Neuronal stem cell (in vitro differentiated cells): ENCODE data around the gene WEE2.
"Not testable (repeated sequence)": the region's sequence is repeated elsewhere in the genome, so short reads cannot be mapped to it uniquely, and the experiment has no call there.

Source experiments
- DNase-seq: peaks from one replicate; pipeline ENCODE4 v3.0.0-alpha.2; 2013; ENCODE audit warnings: low spot score
- H2AFZ ChIP-seq: one replicate; pipeline ENCODE4 v1.6.1; 2013; ENCODE audit warnings: mild to moderate bottlenecking, low read length, inconsistent platforms
- H2AK5ac ChIP-seq: 2 replicates; pipeline ENCODE4 v1.6.1; 2013; ENCODE audit warnings: low read depth, mild to moderate bottlenecking, inconsistent platforms, low read length, moderate library complexity, mixed read lengths
- H2BK120ac ChIP-seq: 2 replicates; pipeline ENCODE4 v1.6.1; 2013; ENCODE audit warnings: low read depth, mild to moderate bottlenecking, inconsistent platforms, low read length, moderate library complexity, mixed read lengths
- H2BK12ac ChIP-seq: one replicate; pipeline ENCODE4 v1.6.1; 2013; ENCODE audit warnings: low read length, inconsistent platforms
- H2BK15ac ChIP-seq: 2 replicates; pipeline ENCODE4 v1.6.1; 2013; ENCODE audit warnings: mild to moderate bottlenecking, low read length, inconsistent platforms, mixed read lengths
- H2BK5ac ChIP-seq: one replicate; pipeline ENCODE4 v1.6.1; 2013; ENCODE audit warnings: inconsistent platforms, mild to moderate bottlenecking, low read length, moderate library complexity
- H3K14ac ChIP-seq: one replicate; pipeline ENCODE4 v1.6.1; 2013; ENCODE audit warnings: low read length, inconsistent platforms
- H3K18ac ChIP-seq: 2 replicates; pipeline ENCODE4 v1.6.1; 2013; ENCODE audit warnings: low read length, inconsistent platforms
- H3K23ac ChIP-seq: 2 replicates; pipeline ENCODE4 v1.6.1; 2013; ENCODE audit warnings: low read depth, mild to moderate bottlenecking, mixed read lengths, low read length, inconsistent platforms; ENCODE audit not compliant: poor library complexity
- H3K27ac ChIP-seq: replicated peaks from 3 replicates; pipeline ENCODE4 v1.5.1; 2013; ENCODE audit warnings: low read length, inconsistent platforms
- H3K27me3 ChIP-seq, 3 experiments: 2 replicates each; pipeline ENCODE4 v1.6.1; 2013; ENCODE audit warnings: low read length in 3 of 3, mild to moderate bottlenecking in 2 of 3, inconsistent platforms in 1 of 3, low read depth in 1 of 3, mixed read lengths in 1 of 3, moderate library complexity in 1 of 3; ENCODE audit not compliant: control insufficient read depth in 3 of 3, insufficient read depth in 3 of 3
- H3K36me3 ChIP-seq, 2 donors: replicated peaks in 1 of 2; 2 replicates each; pipeline ENCODE4 v1.6.1; 2013; ENCODE audit warnings: low read length in 2 of 2; ENCODE audit not compliant: control insufficient read depth in 2 of 2, insufficient read depth in 2 of 2
- H3K4ac ChIP-seq: 2 replicates; pipeline ENCODE4 v1.6.1; 2013; ENCODE audit warnings: inconsistent platforms, mild to moderate bottlenecking, low read length, moderate library complexity
- H3K4me1 ChIP-seq, 2 donors: 1 replicate in 1 of 2; 2 replicates in 1 of 2; pipeline ENCODE4 v1.6.1; 2013; ENCODE audit warnings: low read length in 2 of 2, low read depth in 1 of 2; ENCODE audit not compliant: control insufficient read depth in 2 of 2, insufficient read depth in 1 of 2
- H3K4me2 ChIP-seq: one replicate; pipeline ENCODE4 v1.6.1; 2013; ENCODE audit warnings: mild to moderate bottlenecking, low read length, inconsistent platforms; ENCODE audit not compliant: insufficient read depth, poor library complexity, severe bottlenecking
- H3K4me3 ChIP-seq, 2 donors: 2 replicates each; pipeline ENCODE4 v1.5.1; 2013; ENCODE audit warnings: low read length in 2 of 2, mild to moderate bottlenecking in 2 of 2, inconsistent platforms in 1 of 2, moderate library complexity in 1 of 2
- H3K79me1 ChIP-seq: one replicate; pipeline ENCODE4 v1.6.1; 2013; ENCODE audit warnings: low read depth, mild to moderate bottlenecking, inconsistent platforms, low read length, moderate library complexity
- H3K9ac ChIP-seq: one replicate; pipeline ENCODE4 v1.6.1; 2013; ENCODE audit warnings: mild to moderate bottlenecking, low read depth, low read length, inconsistent platforms; ENCODE audit not compliant: poor library complexity
- H3K9me3 ChIP-seq, 2 donors: replicated peaks in 1 of 2; 2 replicates each; pipeline versions ENCODE3 to v1.6.1; 2013; ENCODE audit warnings: low read length in 2 of 2, mild to moderate bottlenecking in 2 of 2, inconsistent platforms in 1 of 2, low read depth in 1 of 2, mixed read lengths in 1 of 2, moderate library complexity in 1 of 2; ENCODE audit not compliant: control insufficient read depth in 2 of 2, insufficient read depth in 1 of 2
- H4K8ac ChIP-seq: one replicate; pipeline ENCODE4 v1.6.1; 2013; ENCODE audit warnings: low read depth, mild to moderate bottlenecking, inconsistent platforms, low read length, moderate library complexity
- H4K91ac ChIP-seq: one replicate; pipeline ENCODE4 v1.6.1; 2013; ENCODE audit warnings: low read length, low read depth, mild to moderate bottlenecking, inconsistent platforms; ENCODE audit not compliant: poor library complexity
- WGBS, 2 donors: extraction: QIAGEN DNeasy Blood & Tissue Kit; methylation state at CpG; one replicate each; pipeline ENCODE4 v1.1.7; 2013; ENCODE audit warnings: missing lambda C conversion rate in 2 of 2, mixed read lengths in 1 of 2; ENCODE audit not compliant: insufficient read length in 2 of 2, insufficient replicate concordance in 1 of 2; ENCODE audit errors: extremely low coverage in 2 of 2; 5-methylcytosine and 5-hydroxymethylcytosine counted together

The WEE2 gene

GRCh38 chr7:141742229-141742628 is 34.1 kb downstream of the WEE2 start:
- H3K9ac ChIP-seq: no peak overlapping the region
- no peak overlapping the region for H3K23ac ChIP-seq
- H3K4me3 ChIP-seq: no peak overlapping the region
- no peak overlapping the region for H3K14ac ChIP-seq
- no peak overlapping the region for H2AK5ac ChIP-seq
- peaks cover 0 to 2% (median 0%) of the 10 kb centered on the region in 3 experiments for H3K27me3 ChIP-seq
- peaks cover 3 to 7% of the 10 kb centered on the region in 2 donors for H3K4me1 ChIP-seq
- H3K27ac ChIP-seq: no peak overlapping the region
- H2BK5ac ChIP-seq: no peak overlapping the region
- WGBS, 2 donors: no CpG with 5 or more reads among the region's 1 CpG
- no peak overlapping the region for H4K91ac ChIP-seq
- H2BK15ac ChIP-seq: no peak overlapping the region
- H3K79me1 ChIP-seq: peaks cover 4% of the 10 kb centered on the region
- H2AFZ ChIP-seq: no peak overlapping the region
- H4K8ac ChIP-seq: no peak overlapping the region
- peaks cover 27 to 82% of the 10 kb centered on the region in 2 donors for H3K36me3 ChIP-seq
- H2BK12ac ChIP-seq: no peak overlapping the region
- H2BK120ac ChIP-seq: no peak overlapping the region
- no peaks in the 10 kb centered on the region for H3K9me3 ChIP-seq
- DNase-seq: no peak
- no peak overlapping the region for H3K4ac ChIP-seq
- H3K18ac ChIP-seq: no peak overlapping the region
- H3K4me2 ChIP-seq: no peak overlapping the region

GRCh38 chr7:141744131-141744530 is 36.0 kb downstream of the WEE2 start:
- no peak overlapping the region for H3K9ac ChIP-seq
- no peak overlapping the region for H3K18ac ChIP-seq
- no peak overlapping the region for H4K91ac ChIP-seq
- no peak overlapping the region for H3K4ac ChIP-seq
- no peak overlapping the region for H2BK15ac ChIP-seq
- DNase-seq: no peak
- no peak overlapping the region for H3K4me3 ChIP-seq
- peaks cover 3 to 7% of the 10 kb centered on the region in 2 donors for H3K4me1 ChIP-seq
- no peak overlapping the region for H2AK5ac ChIP-seq
- H3K14ac ChIP-seq: no peak overlapping the region
- H3K27me3 ChIP-seq: peaks cover 0 to 2% (median 0%) of the 10 kb centered on the region in 3 experiments
- no peak overlapping the region for H2AFZ ChIP-seq
- H3K27ac ChIP-seq: no peak overlapping the region
- no peak overlapping the region for H2BK12ac ChIP-seq
- no peak overlapping the region for H3K4me2 ChIP-seq
- H2BK5ac ChIP-seq: no peak overlapping the region
- H3K36me3 ChIP-seq: peaks cover 29 to 100% of the 10 kb centered on the region in 2 donors
- no peak overlapping the region for H4K8ac ChIP-seq
- WGBS, 2 donors: no CpG with 5 or more reads among the region's 2 CpGs
- H2BK120ac ChIP-seq: no peak overlapping the region
- H3K79me1 ChIP-seq: peaks cover 3% of the 10 kb centered on the region
- H3K9me3 ChIP-seq: peaks cover 0 to 1% of the 10 kb centered on the region in 2 donors
- no peak overlapping the region for H3K23ac ChIP-seq

- Histone ChIP-seq H3K4me3 (no peak overlapping the region), H4K8ac (no peak overlapping the region), H3K14ac (no peak overlapping the region), H2BK120ac (no peak overlapping the region), H3K9me3 (peaks cover 3 to 41% of the 10 kb centered on the region in 2 donors), H3K9ac (no peak overlapping the region), H2BK12ac (no peak overlapping the region), H2BK5ac (no peak overlapping the region), H3K79me1 (no peaks in the 10 kb centered on the region), H3K27ac (no peak overlapping the region), H3K36me3 (peaks cover 38 to 100% of the 10 kb centered on the region in 2 donors), H2AFZ (no peak overlapping the region), H3K4ac (no peak overlapping the region), H3K23ac (no peak overlapping the region), H3K4me2 (no peak overlapping the region), H3K27me3 (no peaks in the 10 kb centered on the region), H2BK15ac (no peak overlapping the region), H2AK5ac (no peak overlapping the region), H3K18ac (no peak overlapping the region), H4K91ac (no peak overlapping the region), H3K4me1 (no peaks in the 10 kb centered on the region)
- DNase-seq: no peak
- no CpG with 5 or more reads among the region's 2 CpGs for WGBS, 2 donors
These were observed 40.2 kb downstream of the WEE2 start for GRCh38 chr7:141748396-141748795.

- H2AK5ac ChIP-seq, H3K23ac ChIP-seq, H3K18ac ChIP-seq, H3K27me3 ChIP-seq, H2BK12ac ChIP-seq, H2BK15ac ChIP-seq, H3K9ac ChIP-seq, H2BK5ac ChIP-seq, H3K4me2 ChIP-seq, H4K8ac ChIP-seq, H3K4me3 ChIP-seq, H3K4me1 ChIP-seq, H3K79me1 ChIP-seq, H3K27ac ChIP-seq, H4K91ac ChIP-seq, H3K4ac ChIP-seq, DNase-seq, H3K14ac ChIP-seq, H2BK120ac ChIP-seq, H2AFZ ChIP-seq: not testable (repeated sequence)
- H3K9me3 ChIP-seq: peaks cover 3 to 41% of the 10 kb centered on the region in 2 donors
- H3K36me3 ChIP-seq: peaks cover 32 to 100% of the 10 kb centered on the region in 2 donors
- WGBS, 2 donors: no CpG with 5 or more reads among the region's 10 CpGs
These were observed 43.8 kb downstream of the WEE2 start for GRCh38 chr7:141751904-141752303.
